Measurements from ENCODE around the gene MEIOB.

DNA sequence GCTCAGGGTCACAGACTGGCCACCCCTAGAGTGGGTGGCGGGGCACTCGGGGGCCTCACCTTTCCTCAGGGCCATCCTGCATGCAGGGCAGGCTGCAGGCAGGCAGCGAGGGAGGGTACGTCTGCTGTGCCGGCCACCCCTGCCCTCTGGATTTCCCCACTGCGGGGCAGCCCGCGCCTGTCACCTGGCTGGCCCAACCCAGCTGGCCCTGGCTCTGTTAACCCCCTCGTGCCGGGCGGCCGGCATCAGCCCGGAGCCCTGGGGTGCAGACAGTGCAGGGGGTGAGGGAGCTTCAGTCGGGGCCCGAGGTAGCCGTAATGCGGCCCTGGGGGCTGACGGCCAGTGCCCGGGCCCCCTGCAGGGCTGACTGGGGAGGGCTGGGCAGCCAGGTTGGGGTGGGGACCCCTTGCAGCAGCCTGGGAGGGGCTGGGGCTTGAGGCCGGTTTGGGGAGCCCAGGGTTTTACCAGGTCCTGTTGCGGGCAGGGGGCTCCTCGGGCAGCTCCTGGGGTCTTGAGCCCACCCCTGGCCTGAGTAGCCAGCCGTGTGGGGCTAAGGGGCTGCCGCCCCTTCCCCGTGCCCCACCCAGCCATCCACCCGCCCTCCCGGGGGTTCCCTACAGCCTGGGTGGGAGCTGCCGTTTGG lies 78.3 kb downstream of the MEIOB start, which contains the start of gene IGFALS:
- TF ChIP-seq, protein P1, sequence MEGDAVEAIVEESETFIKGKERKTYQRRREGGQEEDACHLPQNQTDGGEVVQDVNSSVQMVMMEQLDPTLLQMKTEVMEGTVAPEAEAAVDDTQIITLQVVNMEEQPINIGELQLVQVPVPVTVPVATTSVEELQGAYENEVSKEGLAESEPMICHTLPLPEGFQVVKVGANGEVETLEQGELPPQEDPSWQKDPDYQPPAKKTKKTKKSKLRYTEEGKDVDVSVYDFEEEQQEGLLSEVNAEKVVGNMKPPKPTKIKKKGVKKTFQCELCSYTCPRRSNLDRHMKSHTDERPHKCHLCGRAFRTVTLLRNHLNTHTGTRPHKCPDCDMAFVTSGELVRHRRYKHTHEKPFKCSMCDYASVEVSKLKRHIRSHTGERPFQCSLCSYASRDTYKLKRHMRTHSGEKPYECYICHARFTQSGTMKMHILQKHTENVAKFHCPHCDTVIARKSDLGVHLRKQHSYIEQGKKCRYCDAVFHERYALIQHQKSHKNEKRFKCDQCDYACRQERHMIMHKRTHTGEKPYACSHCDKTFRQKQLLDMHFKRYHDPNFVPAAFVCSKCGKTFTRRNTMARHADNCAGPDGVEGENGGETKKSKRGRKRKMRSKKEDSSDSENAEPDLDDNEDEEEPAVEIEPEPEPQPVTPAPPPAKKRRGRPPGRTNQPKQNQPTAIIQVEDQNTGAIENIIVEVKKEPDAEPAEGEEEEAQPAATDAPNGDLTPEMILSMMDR (IDR thresholded peaks at IDR 0.05; ENCODE audit: low read depth, low read length), result no peak
- no peak for TF ChIP-seq EZH2phosphoT487 (IDR thresholded peaks at IDR 0.05; ENCODE audit: low read depth)

Measured in OCI-LY3 (cell line).